ENCODE data around the gene KRT31. TPM values are rescaled to one million over a fixed set of nuclear protein-coding genes. Genes with fewer than 3 reads are reported as not detected.

The KRT31 gene
- total RNA-seq, 2 donors from 2014 or later: not detected

DNA sequence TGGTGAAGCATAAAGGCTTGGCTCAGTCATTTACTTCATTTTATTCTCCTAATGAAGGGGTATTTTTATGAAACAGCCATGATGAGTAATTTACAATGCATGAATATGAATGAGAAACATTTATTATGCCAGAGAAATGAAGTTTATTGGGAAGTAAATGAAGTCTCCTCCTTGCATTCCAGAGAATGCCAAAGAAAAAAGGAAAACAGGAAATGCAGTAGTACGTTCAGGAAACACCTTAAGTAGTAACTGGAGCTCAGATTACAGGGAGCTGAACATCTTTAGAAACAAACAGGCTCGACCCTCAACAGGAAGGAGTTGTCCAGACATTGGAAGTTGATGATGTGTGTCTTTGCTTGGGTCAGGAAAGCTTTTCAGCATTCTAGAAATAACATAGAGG is 19.9 kb downstream of the KRT31 start:
- Histone ChIP-seq H3K27me3 (no peaks in the 10 kb centered on the region), H3K4me3 (no peak overlapping the region), H3K27ac (no peak overlapping the region), H3K9ac (ENCODE audit: low read depth in 2 of 2, low read length in 2 of 2) (no peak overlapping the region), H3K36me3 (no peaks in the 10 kb centered on the region), H3K4me1 (no peaks in the 10 kb centered on the region), H3K9me3 (no peaks in the 10 kb centered on the region)
- intact Hi-C loops (cut with DNase I): no loop called here
- no peak for DNase-seq
- TF ChIP-seq, protein P1, sequence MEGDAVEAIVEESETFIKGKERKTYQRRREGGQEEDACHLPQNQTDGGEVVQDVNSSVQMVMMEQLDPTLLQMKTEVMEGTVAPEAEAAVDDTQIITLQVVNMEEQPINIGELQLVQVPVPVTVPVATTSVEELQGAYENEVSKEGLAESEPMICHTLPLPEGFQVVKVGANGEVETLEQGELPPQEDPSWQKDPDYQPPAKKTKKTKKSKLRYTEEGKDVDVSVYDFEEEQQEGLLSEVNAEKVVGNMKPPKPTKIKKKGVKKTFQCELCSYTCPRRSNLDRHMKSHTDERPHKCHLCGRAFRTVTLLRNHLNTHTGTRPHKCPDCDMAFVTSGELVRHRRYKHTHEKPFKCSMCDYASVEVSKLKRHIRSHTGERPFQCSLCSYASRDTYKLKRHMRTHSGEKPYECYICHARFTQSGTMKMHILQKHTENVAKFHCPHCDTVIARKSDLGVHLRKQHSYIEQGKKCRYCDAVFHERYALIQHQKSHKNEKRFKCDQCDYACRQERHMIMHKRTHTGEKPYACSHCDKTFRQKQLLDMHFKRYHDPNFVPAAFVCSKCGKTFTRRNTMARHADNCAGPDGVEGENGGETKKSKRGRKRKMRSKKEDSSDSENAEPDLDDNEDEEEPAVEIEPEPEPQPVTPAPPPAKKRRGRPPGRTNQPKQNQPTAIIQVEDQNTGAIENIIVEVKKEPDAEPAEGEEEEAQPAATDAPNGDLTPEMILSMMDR (IDR thresholded peaks at IDR 0.05): no peak

DNA sequence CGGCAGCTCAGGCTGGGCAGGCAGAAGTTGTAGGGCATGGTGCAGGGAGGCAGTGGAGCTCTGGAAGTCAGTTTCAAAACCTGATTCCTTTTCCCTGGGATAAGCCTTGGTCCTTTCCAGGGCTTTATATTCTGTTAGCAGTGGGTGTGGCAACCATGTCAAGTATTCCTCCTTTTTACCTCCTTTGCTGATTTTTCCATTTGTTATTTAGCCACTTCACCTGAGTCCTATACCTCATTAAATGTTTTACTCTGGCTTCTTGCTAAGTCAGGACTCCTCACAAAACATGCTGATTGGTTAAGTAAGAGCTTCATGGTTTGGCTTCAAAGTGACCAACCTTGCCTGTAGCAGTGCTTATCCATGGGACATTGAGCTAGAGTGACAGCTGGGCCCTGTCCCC is 27.7 kb downstream of the KRT31 start, which contains the start of gene KRT33B:
Gene KRT33B, minus strand, starts transcription at position 101 of the 400 bp plus-strand sequence. Its CDS starts 63 bp downstream, at position 38.
- no peaks in the 10 kb centered on the region for H3K36me3 ChIP-seq
- H3K9ac ChIP-seq (ENCODE audit: low read depth in 2 of 2, low read length in 2 of 2): no peak within 1 kb of the TSS
- DNase-seq: no peak
- no peaks in the 10 kb centered on the region for H3K27me3 ChIP-seq
- TF ChIP-seq, protein P1 (IDR thresholded peaks at IDR 0.05): no peak
- intact Hi-C loops (cut with DNase I): no loop called here
- no peaks in the 10 kb centered on the region for H3K4me1 ChIP-seq
- H3K9me3 ChIP-seq: no peaks in the 10 kb centered on the region
- no peak within 1 kb of the TSS for H3K27ac ChIP-seq
- H3K4me3 ChIP-seq: no peak within 1 kb of the TSS

DNA sequence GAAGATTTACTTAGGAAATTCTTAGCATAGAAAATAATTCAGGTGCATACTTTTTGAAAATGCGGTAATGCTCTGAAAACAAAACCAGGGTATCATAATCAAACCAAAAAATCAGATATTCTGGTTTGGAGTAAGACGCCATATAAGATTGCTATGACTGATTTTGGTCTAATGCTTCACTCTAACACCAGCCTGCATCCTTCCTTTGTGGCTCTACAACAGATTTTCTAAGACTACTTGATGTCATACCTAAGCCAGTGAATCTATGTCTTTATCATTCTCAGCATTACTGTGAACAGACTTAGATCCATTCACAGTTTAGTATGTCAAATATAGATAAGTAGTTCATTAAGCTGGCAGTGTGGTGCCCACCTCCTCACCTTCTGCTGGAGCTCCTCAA is 28.4 kb downstream of the KRT31 start:
- intact Hi-C loops (cut with DNase I): no loop called here
- DNase-seq: no peak
- TF ChIP-seq, protein P1 (IDR thresholded peaks at IDR 0.05): no peak

DNA sequence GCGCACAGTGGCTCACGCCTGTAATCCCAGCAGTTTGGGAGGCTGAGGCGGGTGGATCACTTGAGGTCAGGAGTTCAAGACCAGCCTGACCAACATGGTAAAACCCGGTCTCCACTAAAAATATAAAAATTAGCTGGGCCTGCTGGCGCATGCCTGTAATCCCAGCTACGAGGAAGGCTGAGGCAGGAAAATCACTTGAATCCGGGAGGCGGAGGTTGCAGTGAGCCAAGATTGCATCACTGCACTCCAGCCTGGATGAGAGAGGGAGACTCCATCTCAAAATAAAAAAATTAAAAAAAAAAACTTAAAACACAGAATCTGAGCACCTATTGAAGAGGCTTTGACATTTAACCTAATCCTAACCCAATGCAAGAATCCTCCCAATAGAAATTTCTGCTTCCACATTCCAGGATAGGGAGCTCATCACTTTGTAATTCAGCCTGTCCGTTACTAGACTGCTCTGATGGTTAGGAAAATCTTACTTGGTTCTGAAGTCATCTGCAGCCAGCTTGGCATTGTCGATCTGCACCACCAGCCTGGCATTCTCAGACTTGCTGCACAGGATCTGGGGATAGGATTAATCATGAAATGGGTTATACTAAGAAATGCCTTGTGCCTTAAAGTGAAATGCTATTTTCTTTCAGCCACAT is 29.9 kb downstream of the KRT31 start:
- no peak for DNase-seq
- Histone ChIP-seq H3K27ac (no peak overlapping the region), H3K9ac (ENCODE audit: low read depth in 2 of 2, low read length in 2 of 2) (no peak overlapping the region), H3K4me3 (no peak overlapping the region), H3K9me3 (no peaks in the 10 kb centered on the region), H3K4me1 (no peaks in the 10 kb centered on the region), H3K27me3 (no peaks in the 10 kb centered on the region), H3K36me3 (no peaks in the 10 kb centered on the region)
- intact Hi-C loops (cut with DNase I): no loop called here
- TF ChIP-seq, protein P1 (IDR thresholded peaks at IDR 0.05): no peak

More for the DNA sequence above, 28.4 kb downstream of the KRT31 start:
- no peak overlapping the region for H3K9ac ChIP-seq (ENCODE audit: low read depth in 2 of 2, low read length in 2 of 2)
- no peak overlapping the region for H3K27ac ChIP-seq
- no peaks in the 10 kb centered on the region for H3K27me3 ChIP-seq
- H3K4me3 ChIP-seq: no peak overlapping the region
- no peaks in the 10 kb centered on the region for H3K4me1 ChIP-seq
- H3K9me3 ChIP-seq: no peaks in the 10 kb centered on the region
- no peaks in the 10 kb centered on the region for H3K36me3 ChIP-seq

DNA sequence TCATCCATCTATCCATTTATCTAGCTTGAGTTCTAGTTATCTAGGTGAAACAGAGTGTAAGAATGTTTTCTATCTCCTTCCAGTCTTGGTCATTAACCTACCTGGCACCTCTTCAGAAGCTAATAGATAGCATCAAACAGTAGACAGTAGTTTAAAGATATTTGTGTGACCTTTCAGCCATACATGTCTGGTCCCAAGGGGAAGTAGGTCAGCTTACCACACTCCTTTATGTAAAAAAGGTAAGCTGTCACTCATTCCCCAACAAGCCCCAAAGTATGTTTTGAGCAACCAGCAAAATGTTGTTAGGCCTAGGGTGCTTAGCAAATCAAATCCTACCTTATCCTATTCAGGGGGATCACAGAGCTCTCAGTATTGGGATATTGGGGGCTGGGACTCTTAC is 31.3 kb downstream of the KRT31 start:
- Histone ChIP-seq H3K4me3 (no peak overlapping the region), H3K27me3 (no peaks in the 10 kb centered on the region), H3K36me3 (no peaks in the 10 kb centered on the region), H3K27ac (no peak overlapping the region), H3K9me3 (no peaks in the 10 kb centered on the region), H3K4me1 (no peaks in the 10 kb centered on the region), H3K9ac (ENCODE audit: low read depth in 2 of 2, low read length in 2 of 2) (no peak overlapping the region)
- intact Hi-C loops (cut with DNase I): no loop called here
- no peak for DNase-seq
- TF ChIP-seq, protein P1 (IDR thresholded peaks at IDR 0.05): no peak

All from colonic mucosa (tissue), 4 donors.